Brain microvascular endothelial cell (primary cell): ENCODE data around the gene RGS7.
"Not testable (repeated sequence)": the region's sequence is repeated elsewhere in the genome, so short reads cannot be mapped to it uniquely, and the experiment has no call there.

ENCODE experiments used
- DNase-seq: peaks from one replicate; pipeline ENCODE4 v3.0.0-alpha.2; 2020
- H3K27ac ChIP-seq: fragments of 250-450 bp; sonication (Bioruptor Pico); 2 replicates; pipeline ENCODE4 v1.5.1; 2020; ENCODE audit warnings: mild to moderate bottlenecking, moderate library complexity
- H3K27me3 ChIP-seq: fragments of 250-450 bp; sonication (Bioruptor Pico); replicated peaks from 2 replicates; pipeline ENCODE4 v1.5.1; 2020; ENCODE audit warnings: mild to moderate bottlenecking
- H3K36me3 ChIP-seq: fragments of 250-450 bp; sonication (Bioruptor Pico); replicated peaks from 2 replicates; pipeline ENCODE4 v1.5.1; 2020; ENCODE audit warnings: mild to moderate bottlenecking
- H3K4me3 ChIP-seq: 2 replicates; pipeline ENCODE4 v1.5.1; 2011; ENCODE audit warnings: low read depth, mild to moderate bottlenecking, control low read depth, low read length, moderate library complexity
- CTCF ChIP-seq: IDR thresholded peaks from 2 replicates; pipeline ENCODE4 v1.5.1; 2011; ENCODE audit warnings: low read depth, mild to moderate bottlenecking, moderate library complexity, low read length, control low read depth, inconsistent platforms; ENCODE audit errors: missing control alignments
- in situ Hi-C: cut with HindIII; loops from 2 replicates; pipeline ENCODE4 v1.10.0; 2017; ENCODE audit warnings: low sequenced_read_pairs, low pct_ligation_motif_present

Gene RGS7

GRCh38 chr1:241306125-241306790, 50.7 kb downstream of the RGS7 start:
- H3K27me3 ChIP-seq, result no peaks in the 10 kb centered on the region
- in situ Hi-C loops, result no loop called here
- no peak for TF ChIP-seq CTCF
- no peak overlapping the region for H3K4me3 ChIP-seq
- no peak overlapping the region for H3K27ac ChIP-seq
- DNase-seq, result no peak
- H3K36me3 ChIP-seq, result no peaks in the 10 kb centered on the region

GRCh38 chr1:241302024-241302423, 55.0 kb downstream of the RGS7 start:
- H3K36me3 ChIP-seq, H3K27ac ChIP-seq, in situ Hi-C loops, H3K27me3 ChIP-seq, DNase-seq, H3K4me3 ChIP-seq: not testable (repeated sequence)

DNA sequence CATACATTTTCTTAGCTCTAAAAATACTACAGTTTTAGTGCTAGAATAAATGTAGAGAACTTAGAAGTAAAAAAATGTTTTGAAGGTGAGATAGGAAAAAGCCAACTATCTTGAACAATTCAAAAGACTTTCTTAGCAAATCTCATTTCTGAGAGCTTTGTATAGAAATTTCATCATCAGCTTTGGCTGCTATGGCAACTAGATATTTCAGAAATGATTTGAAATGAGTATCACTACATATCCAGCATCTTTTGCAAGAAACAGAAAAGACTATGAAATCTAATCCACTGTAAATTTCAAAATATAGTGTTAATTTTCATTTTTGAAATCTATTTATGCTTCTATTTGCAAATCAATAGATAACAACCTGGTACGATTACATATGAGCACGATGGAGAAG, 57.7 kb downstream of the RGS7 start:
- Histone ChIP-seq H3K27ac (no peak overlapping the region), H3K36me3 (no peaks in the 10 kb centered on the region), H3K27me3 (no peaks in the 10 kb centered on the region), H3K4me3 (no peak overlapping the region)
- DNase-seq, result no peak
- TF ChIP-seq CTCF, result no peak
- in situ Hi-C loops, result no loop called here

DNA sequence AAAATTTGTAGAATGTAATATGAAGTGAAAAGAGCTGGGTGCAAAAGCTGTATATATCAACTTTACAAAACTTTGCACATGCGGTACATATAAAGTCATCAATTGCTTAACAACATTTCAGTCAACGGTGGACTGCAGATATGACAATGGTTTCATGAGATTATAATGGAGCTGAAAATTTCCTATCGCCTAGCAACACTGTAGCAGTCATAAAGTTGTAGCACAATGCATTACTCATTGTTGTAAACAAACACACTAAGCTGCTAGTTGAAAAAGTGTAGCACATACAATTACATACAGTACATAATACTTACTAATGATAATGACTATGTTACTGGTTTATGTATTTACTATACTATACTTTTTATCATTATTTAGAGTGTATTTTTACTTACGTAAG, 64.0 kb downstream of the RGS7 start:
- in situ Hi-C loops, result no loop called here

DNA sequence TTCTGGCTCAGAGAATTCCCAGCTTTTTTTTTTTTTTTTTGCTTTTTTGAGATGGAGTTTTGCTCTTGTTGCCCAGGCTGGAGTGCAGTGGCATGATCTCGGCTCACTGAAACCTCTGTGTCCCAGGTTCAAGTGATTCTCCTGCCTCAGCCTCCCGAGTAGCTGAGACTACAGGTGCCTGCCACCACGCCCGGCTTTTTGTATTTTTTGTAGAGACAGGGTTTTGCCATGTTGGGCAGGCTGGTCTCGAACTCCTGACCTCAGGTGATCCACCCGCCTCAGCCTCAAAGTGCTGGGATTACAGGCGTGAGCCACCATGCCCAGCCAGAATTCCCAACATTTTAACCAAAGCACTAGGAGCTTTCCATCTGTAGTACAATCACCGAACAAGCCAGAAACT, 65.5 kb downstream of the RGS7 start:
- H3K27me3 ChIP-seq, H3K27ac ChIP-seq, in situ Hi-C loops, DNase-seq, H3K36me3 ChIP-seq, H3K4me3 ChIP-seq: not testable (repeated sequence)

More for the DNA sequence above, 64.0 kb downstream of the RGS7 start:
- no peaks in the 10 kb centered on the region for H3K27me3 ChIP-seq
- no peak overlapping the region for H3K4me3 ChIP-seq
- no peak for DNase-seq
- no peaks in the 10 kb centered on the region for H3K36me3 ChIP-seq
- no peak overlapping the region for H3K27ac ChIP-seq
- no peak for TF ChIP-seq CTCF

DNA sequence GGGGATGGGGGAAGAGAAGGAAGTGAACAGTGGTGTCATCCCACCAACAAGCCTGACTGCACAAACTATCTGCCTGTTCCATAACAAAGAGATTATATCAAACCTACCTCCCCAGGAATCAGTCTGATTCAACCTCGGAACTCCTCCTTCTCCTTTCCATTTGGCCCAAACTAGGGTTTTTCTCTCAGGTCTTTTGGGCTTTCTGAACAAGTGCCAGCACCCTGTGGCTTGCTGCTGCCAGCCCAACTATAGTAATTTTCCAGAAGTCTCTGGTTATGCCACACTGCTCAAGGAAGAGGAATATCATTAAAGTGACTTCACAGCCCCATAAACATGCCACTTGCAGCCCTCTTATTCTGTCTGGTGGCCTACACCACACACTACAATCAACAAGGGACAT, 70.5 kb downstream of the RGS7 start:
- in situ Hi-C loops, result no loop called here
- Histone ChIP-seq H3K4me3 (no peak overlapping the region), H3K27me3 (no peaks in the 10 kb centered on the region), H3K27ac (no peak overlapping the region), H3K36me3 (no peaks in the 10 kb centered on the region)
- no peak for TF ChIP-seq CTCF
- no peak for DNase-seq

- no peaks in the 10 kb centered on the region for H3K36me3 ChIP-seq
- no peak for DNase-seq
- in situ Hi-C loops, result no loop called here
- TF ChIP-seq CTCF, result no peak
- no peak overlapping the region for H3K27ac ChIP-seq
- H3K4me3 ChIP-seq, result no peak overlapping the region
- no peaks in the 10 kb centered on the region for H3K27me3 ChIP-seq
Measured at GRCh38 chr1:241276391-241276790, 80.6 kb downstream of the RGS7 start.
